Transverse colon (tissue), 4 donors: Measurements from ENCODE around the gene IRF2. TPM values are rescaled to one million over a fixed set of nuclear protein-coding genes. Genes with fewer than 3 reads are reported as not detected.

Experiments
- DNase-seq: peaks from one replicate; pipeline ENCODE4 v3.0.0-alpha.2; 2019
- H3K27ac ChIP-seq, 4 donors: fragments of 200-600 bp; sonication (generic); 2 replicates each; pipeline ENCODE4 v1.5.1; 2016 to 2018; ENCODE audit warnings: inconsistent platforms in 4 of 4
- H3K27me3 ChIP-seq: fragments of 200-600 bp; sonication (generic); 2 replicates; pipeline ENCODE4 v1.5.1; 2017; ENCODE audit warnings: inconsistent platforms
- H3K36me3 ChIP-seq, 4 donors: fragments of 200-600 bp; sonication (generic); 2 replicates each; pipeline ENCODE4 v1.5.1; 2017 to 2019; ENCODE audit warnings: inconsistent platforms in 4 of 4
- H3K4me1 ChIP-seq, 4 donors: fragments of 200-600 bp; sonication (generic); 2 replicates each; pipeline ENCODE4 v1.5.1; 2017 to 2020; ENCODE audit warnings: inconsistent platforms in 4 of 4
- H3K4me3 ChIP-seq, 4 donors: fragments of 200-600 bp; sonication (generic); 1 replicate in 1 of 4; 2 replicates in 3 of 4; pipeline versions ENCODE4 v1.5.1 to v1.6.1; 2017 to 2019; ENCODE audit warnings: inconsistent platforms in 4 of 4
- H3K9me3 ChIP-seq, 2 donors: fragments of 200-600 bp; sonication (generic); 2 replicates each; pipeline ENCODE4 v1.5.1; 2017 to 2019; ENCODE audit warnings: inconsistent platforms in 2 of 2
- EP300 ChIP-seq: sonication (generic); formaldehyde crosslinking; IDR thresholded peaks from one replicate; pipeline ENCODE4 v1.6.1; 2017; ENCODE audit warnings: antibody characterized with exemption, low read depth
- POLR2A ChIP-seq: fragments of 450-650 bp; IDR thresholded peaks from one replicate; pipeline ENCODE4 v1.6.1; 2016; ENCODE audit warnings: antibody characterized with exemption, mild to moderate bottlenecking, moderate library complexity
- POLR2AphosphoS5 ChIP-seq, 3 donors: sonication (generic); formaldehyde crosslinking; IDR thresholded peaks; one replicate each; pipeline ENCODE4 v1.6.1; 2016; ENCODE audit warnings: antibody characterized with exemption in 3 of 3
- WGBS, 2 donors: methylation state at CpG; one replicate each; pipeline ENCODE4 v1.1.5; 2018; ENCODE audit warnings: low coverage in 1 of 2; 5-methylcytosine and 5-hydroxymethylcytosine counted together
- in situ Hi-C, 4 donors: fragments of 200-750 bp; cut with MboI; loops; one replicate each; pipeline versions ENCODE4 v1.15.0 to v1.15.1; 2017; ENCODE audit warnings: low sequenced_read_pairs in 3 of 4, low pct_ligation_motif_present in 1 of 4, low pct_unique_long_range_greater_than_20kb in 1 of 4
- intact Hi-C: fragments of 100-400 bp; cut with DNase I; formaldehyde crosslinking; loops from one replicate; pipeline ENCODE4 v1.15.1; 2023; ENCODE audit warnings: low total_unique reads
- total RNA-seq, 4 donors: library from RNA; depleted of rRNA; stranded (reverse); fragments of >200 nt; gene quantifications; one replicate each; pipeline ENCODE4 v1.1.0, GENCODE V29; 2016
- TF ChIP-seq, protein P1 (sequence below), 5 experiments: fragments of 200-600 bp in 3 of 5; fragments of 450-650 bp in 2 of 5; sonication (generic) in 3 of 5; IDR thresholded peaks; 1 replicate in 2 of 5; 2 replicates in 3 of 5; pipeline ENCODE4 v1.5.1; 2016 to 2017; ENCODE audit warnings: antibody characterized with exemption in 5 of 5, inconsistent platforms in 3 of 5, mild to moderate bottlenecking in 2 of 5, moderate library complexity in 1 of 5

Gene IRF2
- total RNA-seq, 4 donors from 2014 or later, result 15.3 to 85.3 (median 42.5) TPM

GRCh38 chr4:184402740-184403383, 71.5 kb downstream of the IRF2 start:
- intact Hi-C loops (no loop called here), in situ Hi-C loops (loop anchor here in 3 of 4 donors (25.0 kb wide), 1 partner anchor 134 kb away; no protein-coding TSS in a partner anchor)
- Histone ChIP-seq H3K9me3 (no peaks in the 10 kb centered on the region), H3K27ac (no peak overlapping the region), H3K27me3 (no peaks in the 10 kb centered on the region), H3K4me1 (peaks cover 4 to 23% (median 14%) of the 10 kb centered on the region in 4 donors), H3K36me3 (peaks cover 0 to 25% (median 11%) of the 10 kb centered on the region in 4 donors), H3K4me3 (no peak overlapping the region)
- TF ChIP-seq POLR2A (no peak), EP300 (no peak), POLR2AphosphoS5 (IDR thresholded peaks at IDR 0.05) (no peak)
- TF ChIP-seq, protein P1, sequence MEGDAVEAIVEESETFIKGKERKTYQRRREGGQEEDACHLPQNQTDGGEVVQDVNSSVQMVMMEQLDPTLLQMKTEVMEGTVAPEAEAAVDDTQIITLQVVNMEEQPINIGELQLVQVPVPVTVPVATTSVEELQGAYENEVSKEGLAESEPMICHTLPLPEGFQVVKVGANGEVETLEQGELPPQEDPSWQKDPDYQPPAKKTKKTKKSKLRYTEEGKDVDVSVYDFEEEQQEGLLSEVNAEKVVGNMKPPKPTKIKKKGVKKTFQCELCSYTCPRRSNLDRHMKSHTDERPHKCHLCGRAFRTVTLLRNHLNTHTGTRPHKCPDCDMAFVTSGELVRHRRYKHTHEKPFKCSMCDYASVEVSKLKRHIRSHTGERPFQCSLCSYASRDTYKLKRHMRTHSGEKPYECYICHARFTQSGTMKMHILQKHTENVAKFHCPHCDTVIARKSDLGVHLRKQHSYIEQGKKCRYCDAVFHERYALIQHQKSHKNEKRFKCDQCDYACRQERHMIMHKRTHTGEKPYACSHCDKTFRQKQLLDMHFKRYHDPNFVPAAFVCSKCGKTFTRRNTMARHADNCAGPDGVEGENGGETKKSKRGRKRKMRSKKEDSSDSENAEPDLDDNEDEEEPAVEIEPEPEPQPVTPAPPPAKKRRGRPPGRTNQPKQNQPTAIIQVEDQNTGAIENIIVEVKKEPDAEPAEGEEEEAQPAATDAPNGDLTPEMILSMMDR (IDR thresholded peaks at IDR 0.05), result no peak
- 84 to 98% methylated on average over 8 to 14 of the region's 14 CpGs for WGBS, 2 donors
- DNase-seq, result no peak

GRCh38 chr4:184402239-184402638, 72.1 kb downstream of the IRF2 start:
- H3K4me1 ChIP-seq, result peaks cover 4 to 16% (median 8%) of the 10 kb centered on the region in 4 donors
- intact Hi-C loops (no loop called here), in situ Hi-C loops (loop anchor here in 3 of 4 donors (25.0 kb wide), 1 partner anchor 135 kb away; no protein-coding TSS in a partner anchor)
- peaks cover 0 to 32% (median 11%) of the 10 kb centered on the region in 4 donors for H3K36me3 ChIP-seq
- TF ChIP-seq POLR2A, result no peak
- TF ChIP-seq, protein P1 (IDR thresholded peaks at IDR 0.05), result no peak
- TF ChIP-seq EP300, result no peak
- no peak for TF ChIP-seq POLR2AphosphoS5 (IDR thresholded peaks at IDR 0.05)
- H3K27me3 ChIP-seq, result no peaks in the 10 kb centered on the region
- no peak overlapping the region for H3K27ac ChIP-seq
- 96 to 98% methylated on average over 9 to 12 of the region's 12 CpGs for WGBS, 2 donors
- H3K9me3 ChIP-seq, result no peaks in the 10 kb centered on the region
- no peak overlapping the region for H3K4me3 ChIP-seq
- no peak for DNase-seq

GRCh38 chr4:184401397-184402171, 72.8 kb downstream of the IRF2 start:
- no peaks in the 10 kb centered on the region for H3K9me3 ChIP-seq
- H3K4me1 ChIP-seq, result peaks cover 3 to 10% (median 4%) of the 10 kb centered on the region in 4 donors
- no peak overlapping the region for H3K4me3 ChIP-seq
- WGBS, 2 donors, result 85 to 88% methylated on average over 11 to 13 of the region's 13 CpGs
- no peak overlapping the region for H3K27ac ChIP-seq
- in situ Hi-C loops, result loop anchor here in 3 of 4 donors (25.0 kb wide), 1 partner anchor 136 kb away; no protein-coding TSS in a partner anchor
- no peaks in the 10 kb centered on the region for H3K27me3 ChIP-seq
- no peak for DNase-seq
- intact Hi-C loops, result no loop called here
- TF ChIP-seq, protein P1 (IDR thresholded peaks at IDR 0.05), result no peak
- TF ChIP-seq EP300 (no peak), POLR2AphosphoS5 (IDR thresholded peaks at IDR 0.05) (no peak), POLR2A (no peak)
- peaks cover 0 to 35% (median 11%) of the 10 kb centered on the region in 4 donors for H3K36me3 ChIP-seq

GRCh38 chr4:184400891-184401290, 73.5 kb downstream of the IRF2 start:
- intact Hi-C loops, result no loop called here
- TF ChIP-seq EP300 (no peak), POLR2AphosphoS5 (IDR thresholded peaks at IDR 0.05) (no peak), POLR2A (no peak)
- TF ChIP-seq, protein P1 (IDR thresholded peaks at IDR 0.05), result no peak
- Histone ChIP-seq H3K36me3 (peaks cover 0 to 34% (median 11%) of the 10 kb centered on the region in 4 donors), H3K27ac (no peak overlapping the region), H3K4me3 (no peak overlapping the region), H3K4me1 (peaks cover 0 to 5% (median 1%) of the 10 kb centered on the region in 4 donors), H3K27me3 (no peaks in the 10 kb centered on the region), H3K9me3 (no peaks in the 10 kb centered on the region)
- in situ Hi-C loops, result loop anchor here in 3 of 4 donors (25.0 kb wide), 1 partner anchor 136 kb away; no protein-coding TSS in a partner anchor
- 89 to 97% methylated on average over 6 to 8 of the region's 8 CpGs for WGBS, 2 donors
- DNase-seq, result no peak
